H1 (cell line): Measurements from ENCODE around the gene TXK. TPM values are rescaled to one million over a fixed set of nuclear protein-coding genes. Genes with fewer than 3 reads are reported as not detected.

Experiments
- CTCF ChIA-PET: fragments of 300-600 bp; sonication (Branson Sonifier 250); formaldehyde crosslinking; loops from one replicate; lab custom pipeline; 2021; ENCODE audit not compliant: partially characterized antibody; lab: Charles Lee
- POLR2A ChIA-PET: fragments of 300-600 bp; sonication (Branson Sonifier 250); formaldehyde crosslinking; loops from one replicate; lab custom pipeline; 2021; ENCODE audit warnings: inconsistent platforms; ENCODE audit not compliant: partially characterized antibody; lab: Charles Lee
- DNase-seq, 2 experiments: peaks; one replicate each; pipeline versions ENCODE4 v3.0.0 to v3.0.0-alpha.2; 2010 to 2022; ENCODE audit warnings: low spot score in 2 of 2, low read depth in 1 of 2, mixed read lengths in 1 of 2
- FAIRE-seq: peaks from 2 replicates; lab custom pipeline; 2011; peaks lifted over from hg19 to GRCh38; lab: Jason Lieb, UNC
- H2AFZ ChIP-seq: 2 replicates; pipeline ENCODE4 v1.8.1; 2012; ENCODE audit warnings: low read length, inconsistent platforms
- H2AK5ac ChIP-seq: 2 replicates; pipeline ENCODE4 v1.6.1; 2013; ENCODE audit warnings: low read depth, low read length
- H2BK120ac ChIP-seq: replicated peaks from 2 replicates; pipeline ENCODE3; 2013; ENCODE audit warnings: low read depth, low read length, inconsistent platforms
- H2BK12ac ChIP-seq: 2 replicates; pipeline ENCODE4 v1.6.1; 2013; ENCODE audit warnings: low read depth, low read length
- H2BK15ac ChIP-seq: 2 replicates; pipeline ENCODE4 v1.6.1; 2013; ENCODE audit warnings: low read length
- H2BK20ac ChIP-seq: 2 replicates; pipeline ENCODE4 v1.6.1; 2013; ENCODE audit warnings: low read length
- H2BK5ac ChIP-seq: 2 replicates; pipeline ENCODE4 v1.6.1; 2013; ENCODE audit warnings: low read depth, low read length
- H3K14ac ChIP-seq: 2 replicates; pipeline ENCODE4 v1.6.1; 2013; ENCODE audit warnings: inconsistent platforms; ENCODE audit not compliant: insufficient read length
- H3K18ac ChIP-seq: 2 replicates; pipeline ENCODE4 v1.6.1; 2013; ENCODE audit warnings: low read length; ENCODE audit errors: extremely low read depth
- H3K23ac ChIP-seq: 2 replicates; pipeline ENCODE4 v1.6.1; 2013; ENCODE audit warnings: inconsistent platforms; ENCODE audit not compliant: insufficient read length
- H3K23me2 ChIP-seq: 2 replicates; pipeline ENCODE4 v1.6.1; 2013; ENCODE audit warnings: low read depth, low read length
- H3K27ac ChIP-seq: 2 replicates; pipeline ENCODE4 v1.6.1; 2011; ENCODE audit warnings: low read depth, low read length, inconsistent platforms
- H3K27me3 ChIP-seq, 4 experiments: replicated peaks in 1 of 4; 1 replicate in 1 of 4; 2 replicates in 3 of 4; pipeline versions ENCODE4 v1.6.1 to v1.8.1; 2011 to 2013; ENCODE audit warnings: low read length in 3 of 4, mild to moderate bottlenecking in 3 of 4, inconsistent platforms in 2 of 4, mixed read lengths in 2 of 4, moderate library complexity in 1 of 4; ENCODE audit not compliant: control insufficient read depth in 3 of 4, insufficient read depth in 3 of 4; ENCODE audit errors: extremely low read depth in 1 of 4
- H3K36me3 ChIP-seq, 4 experiments: 2 replicates each; pipeline versions ENCODE4 v1.6.1 to v1.8.1; 2011 to 2013; ENCODE audit warnings: mild to moderate bottlenecking in 4 of 4, low read length in 3 of 4, moderate library complexity in 2 of 4, control low read depth in 1 of 4, inconsistent platforms in 1 of 4; ENCODE audit not compliant: insufficient read depth in 4 of 4, control insufficient read depth in 2 of 4
- H3K4ac ChIP-seq: replicated peaks from 2 replicates; pipeline ENCODE3; 2013; ENCODE audit warnings: low read length, low read depth, mixed read lengths, inconsistent platforms; ENCODE audit not compliant: insufficient read length
- H3K4me1 ChIP-seq, 4 experiments: replicated peaks in 1 of 4; 1 replicate in 1 of 4; 2 replicates in 3 of 4; pipeline versions ENCODE4 v1.6.1 to v1.8.1; 2011 to 2013; ENCODE audit warnings: low read length in 3 of 4, inconsistent platforms in 2 of 4, mixed read lengths in 1 of 4; ENCODE audit not compliant: insufficient read depth in 4 of 4, control insufficient read depth in 3 of 4
- H3K4me2 ChIP-seq, 2 experiments: 2 replicates each; pipeline versions ENCODE4 v1.6.1 to v1.8.1; 2011 to 2013; ENCODE audit warnings: low read depth in 2 of 2, low read length in 2 of 2, control low read depth in 1 of 2, inconsistent platforms in 1 of 2, mild to moderate bottlenecking in 1 of 2; ENCODE audit not compliant: insufficient read depth in 1 of 2
- H3K4me3 ChIP-seq, 4 experiments: fragments of 200-600, 300-600 bp in 1 of 4; sonication (generic), shearing (Covaris generic), sonication (Bioruptor Twin) in 1 of 4; 2 replicates each; pipeline versions ENCODE4 v1.5.1 to v1.8.1; 2011 to 2016; ENCODE audit warnings: low read length in 4 of 4, low read depth in 3 of 4, control low read depth in 2 of 4, inconsistent platforms in 2 of 4, mild to moderate bottlenecking in 2 of 4, mixed read lengths in 1 of 4, moderate library complexity in 1 of 4; ENCODE audit not compliant: insufficient read depth in 2 of 4; ENCODE audit errors: extremely low read depth in 1 of 4
- H3K56ac ChIP-seq: replicated peaks from 2 replicates; pipeline ENCODE3; 2013; ENCODE audit warnings: low read depth, mild to moderate bottlenecking, mixed read lengths, low read length, inconsistent platforms; ENCODE audit not compliant: insufficient read length
- H3K79me1 ChIP-seq: 2 replicates; pipeline ENCODE4 v1.6.1; 2013; ENCODE audit warnings: low read depth, low read length, control low read depth
- H3K79me2 ChIP-seq, 2 experiments: 2 replicates each; pipeline versions ENCODE4 v1.6.1 to v1.8.1; 2012 to 2013; ENCODE audit warnings: low read length in 2 of 2, mild to moderate bottlenecking in 2 of 2, inconsistent platforms in 1 of 2; ENCODE audit not compliant: insufficient read depth in 2 of 2, control insufficient read depth in 1 of 2
- H3K9ac ChIP-seq, 4 experiments: replicated peaks in 1 of 4; 1 replicate in 1 of 4; 2 replicates in 3 of 4; pipeline versions ENCODE4 v1.6.1 to v1.8.1; 2011 to 2013; ENCODE audit warnings: low read depth in 3 of 4, low read length in 3 of 4, control low read depth in 2 of 4, mild to moderate bottlenecking in 2 of 4, moderate library complexity in 2 of 4, inconsistent platforms in 1 of 4; ENCODE audit errors: extremely low read depth in 1 of 4
- H3K9me3 ChIP-seq, 2 experiments: 2 replicates each; pipeline versions ENCODE4 v1.6.1 to v1.8.1; 2012 to 2013; ENCODE audit warnings: mild to moderate bottlenecking in 2 of 2, moderate library complexity in 2 of 2, control low read depth in 1 of 2, inconsistent platforms in 1 of 2, low read depth in 1 of 2, low read length in 1 of 2, mixed read lengths in 1 of 2; ENCODE audit not compliant: insufficient read depth in 2 of 2
- H4K20me1 ChIP-seq, 2 experiments: replicated peaks in 1 of 2; 2 replicates each; pipeline versions ENCODE3 to v1.8.1; 2011 to 2013; ENCODE audit warnings: inconsistent platforms in 2 of 2, low read length in 2 of 2, mild to moderate bottlenecking in 1 of 2; ENCODE audit not compliant: insufficient read depth in 2 of 2, control insufficient read depth in 1 of 2
- H4K5ac ChIP-seq: 2 replicates; pipeline ENCODE4 v1.6.1; 2013; ENCODE audit warnings: low read length, low read depth, mixed read lengths, inconsistent platforms; ENCODE audit not compliant: insufficient read length
- H4K8ac ChIP-seq: 2 replicates; pipeline ENCODE4 v1.8.0; 2013; ENCODE audit warnings: mild to moderate bottlenecking, moderate library complexity, low read length, inconsistent platforms; ENCODE audit not compliant: insufficient read depth; ENCODE audit errors: extremely low read depth
- H4K91ac ChIP-seq: replicated peaks from 2 replicates; pipeline ENCODE3; 2013; ENCODE audit warnings: low read length, mixed read lengths, inconsistent platforms; ENCODE audit not compliant: insufficient read length
- BACH1 ChIP-seq: IDR thresholded peaks from 2 replicates; pipeline ENCODE4 v1.6.1; 2012; ENCODE audit warnings: low read length, improper control_type of control experiment
- BCL11A ChIP-seq, 2 experiments: IDR thresholded peaks; one replicate each; pipeline ENCODE4 v1.6.1; 2011; ENCODE audit warnings: low read depth in 2 of 2, low read length in 2 of 2, mild to moderate bottlenecking in 2 of 2
- CEBPB ChIP-seq: IDR thresholded peaks from 2 replicates; pipeline ENCODE4 v1.6.1; 2012; ENCODE audit warnings: low read depth, low read length
- CREB1 ChIP-seq: IDR thresholded peaks from 2 replicates; pipeline ENCODE4 v1.6.1; 2012; ENCODE audit warnings: inconsistent platforms
- GABPA ChIP-seq: IDR thresholded peaks from 2 replicates; pipeline ENCODE4 v1.6.1; 2011; ENCODE audit warnings: mild to moderate bottlenecking, low read length, moderate library complexity, borderline replicate concordance; ENCODE audit not compliant: insufficient read depth
- KDM4A ChIP-seq: IDR thresholded peaks from one replicate; pipeline ENCODE4 v1.7.1; 2012; ENCODE audit warnings: low read depth, mild to moderate bottlenecking, moderate library complexity, low read length, inconsistent platforms; ENCODE audit not compliant: severe bottlenecking
- KDM5A ChIP-seq: fragments of 200-600 bp; IDR thresholded peaks from 2 replicates; pipeline ENCODE4 v1.7.1; 2012; ENCODE audit warnings: mild to moderate bottlenecking, low read length, inconsistent platforms, mixed read lengths
- MAFK ChIP-seq: IDR thresholded peaks from 2 replicates; pipeline ENCODE4 v1.6.1; 2012; ENCODE audit warnings: low read depth, mild to moderate bottlenecking, improper control_type of control experiment, low read length
- SIN3A ChIP-seq, 2 experiments: IDR thresholded peaks in 1 of 2; conservative IDR thresholded peaks in 1 of 2; 2 replicates each; pipeline ENCODE4 v1.6.1; 2011 to 2012; ENCODE audit warnings: low read length in 2 of 2, improper control_type of control experiment in 1 of 2, low read depth in 1 of 2, mild to moderate bottlenecking in 1 of 2
- SIX5 ChIP-seq: IDR thresholded peaks from 2 replicates; pipeline ENCODE4 v1.6.1; 2011; ENCODE audit warnings: mild to moderate bottlenecking, low read depth, low read length
- SUZ12 ChIP-seq: fragments of 200-600 bp; sonication (generic); IDR thresholded peaks from 2 replicates; pipeline ENCODE4 v1.6.1; 2012; ENCODE audit warnings: mild to moderate bottlenecking, inconsistent platforms, low read length, moderate library complexity, mixed read lengths
- WGBS, 2 experiments: shearing (Covaris generic) in 1 of 2; methylation state at CpG; one replicate each; pipeline versions ENCODE4 v1.1.6 to v1.1.7; 2013 to 2015; ENCODE audit warnings: low lambda C conversion rate in 2 of 2, mixed read lengths in 2 of 2, inconsistent platforms in 1 of 2, low coverage in 1 of 2, missing lambda C conversion rate in 1 of 2; ENCODE audit not compliant: insufficient replicate concordance in 2 of 2, insufficient coverage in 1 of 2, insufficient read length in 1 of 2; ENCODE audit errors: extremely low coverage in 1 of 2, missing lambda C conversion rate in 1 of 2; 5-methylcytosine and 5-hydroxymethylcytosine counted together
- polyA plus RNA-seq, 7 experiments: library from polyadenylated mRNA; depleted of rRNA in 3 of 7; stranded (reverse) in 5 of 7; unstranded in 2 of 7; fragments of >200 nt in 5 of 7; fragments of 200-250 nt in 2 of 7; gene quantifications; 1 replicate in 5 of 7; 2 replicates in 1 of 7; 4 replicates in 1 of 7; pipeline versions ENCODE4 v1.2.1 to v1.2.3, GENCODE V29; 2011 to 2013; ENCODE audit warnings: missing spikeins in 2 of 7, mixed read lengths in 2 of 7
- total RNA-seq: library from RNA; stranded (reverse); fragmentation: NEBNext Ultra II Directional; extraction: Animal tissue kit (Norgen Biotek cat#: 25700); gene quantifications from 2 replicates; pipeline ENCODE4 v1.2.1, GENCODE V29; 2021

Gene TXK
- total and polyA plus RNA-seq, 2 of the 8 experiments (the other 6 are each of a cell fraction or from before 2014, with no cell fraction given) = not detected

GRCh38 chr4:48095441-48095840 lies 38.6 kb downstream of the TXK start:
- Histone ChIP-seq H3K79me1 (no peaks in the 10 kb centered on the region), H3K18ac (no peak overlapping the region), H3K79me2 (no peaks in the 10 kb centered on the region), H3K23me2 (no peaks in the 10 kb centered on the region), H2BK12ac (no peak overlapping the region), H4K5ac (no peak overlapping the region), H3K4me1 (no peaks in the 10 kb centered on the region), H2AFZ (no peak overlapping the region), H3K4me2 (no peak overlapping the region), H2BK20ac (no peak overlapping the region), H2BK120ac (no peak overlapping the region), H2AK5ac (no peak overlapping the region), H3K4ac (no peak overlapping the region), H4K8ac (no peak overlapping the region), H3K27ac (no peak overlapping the region), H3K9me3 (no peaks in the 10 kb centered on the region), H2BK5ac (no peak overlapping the region), H2BK15ac (no peak overlapping the region), H3K36me3 (no peaks in the 10 kb centered on the region), H4K20me1 (no peaks in the 10 kb centered on the region), H3K23ac (no peak overlapping the region), H3K9ac (no peak overlapping the region), H3K56ac (no peak overlapping the region), H3K27me3 (no peaks in the 10 kb centered on the region), H3K4me3 (no peak overlapping the region), H4K91ac (no peak overlapping the region), H3K14ac (no peak overlapping the region)
- DNase-seq (no peak), FAIRE-seq (no peak)
- WGBS, 2 experiments = 81% methylated on average over 2 of the region's 2 CpGs; no CpG with 5 or more reads in 1 of the 2 experiments
- TF ChIP-seq GABPA = no peak
- no peak for TF ChIP-seq MAFK
- no peak for TF ChIP-seq BCL11A (IDR thresholded peaks at IDR 0.05; ENCODE audit: low read depth in 2 of 2, low read length in 2 of 2)
- no peak for TF ChIP-seq SIN3A (conservative IDR thresholded peaks at IDR 0.05 in 1 of 2, IDR thresholded peaks at IDR 0.05 in 1 of 2; ENCODE audit: low read depth in 1 of 2, low read length in 2 of 2)
- TF ChIP-seq CREB1 = no peak
- TF ChIP-seq SIX5 = no peak
- no peak for TF ChIP-seq CEBPB
- TF ChIP-seq KDM5A = no peak
- TF ChIP-seq SUZ12 = no peak
- no peak for TF ChIP-seq KDM4A
- no peak for TF ChIP-seq BACH1
- ChIA-PET CTCF (interaction anchor here (1.1 to 6.0 kb wide), 9 partner anchors 8 to 77 kb away, joined by 3 to 28 read pairs (median 4); no protein-coding TSS in a partner anchor), POLR2A (no interaction called here)
